ENCODE results near the gene KIRREL3. TPM values are rescaled to one million over a fixed set of nuclear protein-coding genes. Genes with fewer than 3 reads are reported as not detected.

The KIRREL3 gene
- total and polyA plus RNA-seq, 2 of the 8 experiments (the other 6 are each of a cell fraction or from before 2014, with no cell fraction given) = 0.29 to 0.32 TPM

GRCh38 chr11:126452241-126453101 is 548.1 kb downstream of the KIRREL3 start:
- no peak overlapping the region for H2AFZ ChIP-seq (ENCODE audit: low read length)
- H3K9ac ChIP-seq (replicated peaks in 1 of 4; ENCODE audit: extremely low read depth in 1 of 4, low read depth in 3 of 4, low read length in 3 of 4) = no peak overlapping the region
- no peak overlapping the region for H2BK5ac ChIP-seq (ENCODE audit: low read depth, low read length)
- H3K18ac ChIP-seq (ENCODE audit: extremely low read depth, low read length) = 0 out of 2 replicates have a peak overlapping the region, but pooled peaks have one; percentile 43
- no peak overlapping the region for H4K5ac ChIP-seq (ENCODE audit: insufficient read length, low read depth, low read length)
- WGBS, 2 experiments (ENCODE audit: extremely low coverage in 1 of 2, insufficient coverage in 1 of 2, insufficient read length in 1 of 2, insufficient replicate concordance in 2 of 2, low coverage in 1 of 2, low lambda C conversion rate in 2 of 2, missing lambda C conversion rate in 1 of 2) = 81% methylated on average over 23 of the region's 24 CpGs; no CpG with 5 or more reads in 1 of the 2 experiments
- no peak overlapping the region for H2BK12ac ChIP-seq (ENCODE audit: low read depth, low read length)
- no peak overlapping the region for H2BK120ac ChIP-seq (replicated peaks; ENCODE audit: low read depth, low read length)
- no peak overlapping the region for H3K4me3 ChIP-seq (ENCODE audit: extremely low read depth in 1 of 4, insufficient read depth in 2 of 4, low read depth in 3 of 4, low read length in 4 of 4)
- H3K4ac ChIP-seq (replicated peaks; ENCODE audit: insufficient read length, low read depth, low read length) = no peak overlapping the region
- no peak overlapping the region for H3K56ac ChIP-seq (replicated peaks; ENCODE audit: insufficient read length, low read depth, low read length)
- peak overlapping the region; percentile 36; the same call in 1 of the 2 replicates for H4K8ac ChIP-seq (ENCODE audit: extremely low read depth, insufficient read depth, low read length)
- H3K14ac ChIP-seq (ENCODE audit: insufficient read length) = no peak overlapping the region
- peaks cover 0 to 6% (median 0%) of the 10 kb centered on the region in 4 experiments; a peak in 1 of 7 replicates for H3K4me1 ChIP-seq (replicated peaks in 1 of 4; ENCODE audit: control insufficient read depth in 3 of 4, insufficient read depth in 4 of 4, low read length in 3 of 4)
- H3K36me3 ChIP-seq (ENCODE audit: control insufficient read depth in 2 of 4, insufficient read depth in 4 of 4, low read length in 3 of 4) = no peaks in the 10 kb centered on the region; a peak in 1 of 8 replicates
- peaks cover 0 to 16% of the 10 kb centered on the region in 2 experiments for H4K20me1 ChIP-seq (replicated peaks in 1 of 2; ENCODE audit: control insufficient read depth in 1 of 2, insufficient read depth in 2 of 2, low read length in 2 of 2)
- no peak overlapping the region for H3K27ac ChIP-seq (ENCODE audit: low read depth, low read length)
- H3K79me1 ChIP-seq (ENCODE audit: low read depth, low read length) = peaks cover 4% of the 10 kb centered on the region
- H2BK15ac ChIP-seq (ENCODE audit: low read length) = no peak overlapping the region
- H2AK5ac ChIP-seq (ENCODE audit: low read depth, low read length) = no peak overlapping the region
- no peak overlapping the region for H3K23ac ChIP-seq (ENCODE audit: insufficient read length)
- TF ChIP-seq SAP30 (IDR thresholded peaks at IDR 0.05; ENCODE audit: insufficient read depth, insufficient replicate concordance, low read length) (no peak), TBP (IDR thresholded peaks at IDR 0.05; ENCODE audit: low read depth, low read length) (peak; percentile 65; the same call in 1 of the 2 replicates)
- H2BK20ac ChIP-seq (ENCODE audit: low read length) = no peak overlapping the region
- no peaks in the 10 kb centered on the region for H3K27me3 ChIP-seq (replicated peaks in 1 of 4; ENCODE audit: control insufficient read depth in 3 of 4, extremely low read depth in 1 of 4, insufficient read depth in 3 of 4, low read length in 3 of 4)
- DNase-seq (ENCODE audit: low read depth in 1 of 2, low spot score in 2 of 2) (no peak), FAIRE-seq (no peak)
- CTCF ChIA-PET (ENCODE audit: partially characterized antibody) = interaction anchor here (0.6 to 3.6 kb wide), 14 partner anchors 9 to 264 kb away, joined by 3 to 25 read pairs (median 3); no protein-coding TSS in a partner anchor
- peaks cover 18% of the 10 kb centered on the region for H3K23me2 ChIP-seq (ENCODE audit: low read depth, low read length)
- POLR2A ChIA-PET (ENCODE audit: partially characterized antibody) = interaction anchor here (0.9 to 1.2 kb wide), 2 partner anchors 27 to 37 kb away, joined by 3 read pairs; no protein-coding TSS in a partner anchor
- H3K79me2 ChIP-seq (ENCODE audit: control insufficient read depth in 1 of 2, insufficient read depth in 2 of 2, low read length in 2 of 2) = no peaks in the 10 kb centered on the region
- H3K9me3 ChIP-seq (ENCODE audit: insufficient read depth in 2 of 2, low read depth in 1 of 2, low read length in 1 of 2) = peaks cover 7 to 12% of the 10 kb centered on the region in 2 experiments; a peak in 3 of 4 replicates
- no peak overlapping the region for H3K4me2 ChIP-seq (ENCODE audit: insufficient read depth in 1 of 2, low read depth in 2 of 2, low read length in 2 of 2)
- H4K91ac ChIP-seq (replicated peaks; ENCODE audit: insufficient read length, low read length) = no peak overlapping the region

All from H1 (cell line).